Left cardiac atrium (tissue), 4 donors: Measurements from ENCODE around the gene ADAMTS16. TPM values are rescaled to one million over a fixed set of nuclear protein-coding genes. Genes with fewer than 3 reads are reported as not detected.
A peak's percentile ranks its signal among the peaks of the same experiment; 100 is the strongest.

ENCODE experiments used
- ATAC-seq, 2 donors: fragments of 200-7000 bp; cut with Tn5 transposase; one replicate each; pipeline ENCODE4 v1.9.1; 2020; ENCODE audit warnings: mild to moderate bottlenecking in 2 of 2, moderate library complexity in 2 of 2
- DNase-seq: peaks from one replicate; pipeline ENCODE4 v3.0.0-alpha.2; 2020
- intact Hi-C, 2 donors: fragments of 100-400 bp; cut with DNase I; formaldehyde crosslinking; loops; one replicate each; pipeline versions ENCODE4 v1.14.1 to v1.15.1; 2022 to 2023
- total RNA-seq, 2 donors: library from RNA; stranded (reverse); fragmentation: NEBNext Ultra II Directional; extraction: Animal tissue kit (Norgen Biotek cat#: 25700); gene quantifications; one replicate each; pipeline ENCODE4 v1.2.1, GENCODE V29; 2021
- donor health status: DM: no; HTN: yes; CAD: no.
- donor health status: DM: no; HTN: yes; CAD: no; lungs with severe emphysema.
- donor health status: DM: yes; HTN: yes; CAD: no.
- donor health status: Dilated cardiomyopathy.

Gene ADAMTS16
- total RNA-seq, 2 donors from 2014 or later = 0.27 TPM; not detected in 1

DNA sequence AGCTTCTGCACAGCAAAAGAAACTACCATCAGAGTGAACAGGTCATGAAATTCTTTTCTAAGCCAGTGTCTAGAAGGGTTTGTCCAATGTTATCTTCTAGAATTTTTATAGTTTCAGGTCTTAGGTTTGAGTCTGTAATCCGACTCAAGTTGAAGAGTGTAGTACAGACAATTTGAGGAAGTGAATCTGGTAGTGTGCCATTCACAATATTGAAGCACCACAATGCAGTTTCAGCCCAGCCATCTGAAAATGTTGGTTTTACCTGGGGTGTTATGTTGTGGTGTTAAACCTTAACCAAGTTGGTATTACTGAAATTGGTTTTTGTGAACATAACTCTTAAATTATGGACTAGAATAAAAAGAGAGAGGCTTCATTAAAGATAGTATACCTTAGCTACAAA, 77.2 kb downstream of the ADAMTS16 start:
- intact Hi-C loops = no loop called here
- ATAC-seq = no peak
- DNase-seq = no peak

DNA sequence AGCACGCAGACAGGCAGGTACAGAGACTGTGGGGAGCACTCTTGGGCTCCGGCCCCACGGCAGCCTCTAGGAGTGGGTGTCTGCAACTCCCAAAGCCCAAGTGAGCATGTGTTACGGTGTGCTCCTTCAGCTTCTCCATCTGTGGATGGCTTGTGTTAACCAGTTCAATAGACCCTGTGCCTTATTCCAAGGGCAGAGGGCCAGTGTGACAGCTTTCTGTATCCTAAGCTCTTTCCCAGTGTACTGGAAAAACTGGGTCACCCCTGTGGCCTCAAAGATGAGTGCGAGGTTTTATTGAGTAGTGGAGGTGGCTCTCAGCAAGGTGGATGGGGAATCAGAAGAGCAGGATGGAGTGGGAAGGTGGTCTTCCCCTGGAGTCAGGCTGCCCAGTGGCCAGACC, 78.3 kb downstream of the ADAMTS16 start:
- ATAC-seq (no peak), DNase-seq (no peak)
- intact Hi-C loops = no loop called here

DNA sequence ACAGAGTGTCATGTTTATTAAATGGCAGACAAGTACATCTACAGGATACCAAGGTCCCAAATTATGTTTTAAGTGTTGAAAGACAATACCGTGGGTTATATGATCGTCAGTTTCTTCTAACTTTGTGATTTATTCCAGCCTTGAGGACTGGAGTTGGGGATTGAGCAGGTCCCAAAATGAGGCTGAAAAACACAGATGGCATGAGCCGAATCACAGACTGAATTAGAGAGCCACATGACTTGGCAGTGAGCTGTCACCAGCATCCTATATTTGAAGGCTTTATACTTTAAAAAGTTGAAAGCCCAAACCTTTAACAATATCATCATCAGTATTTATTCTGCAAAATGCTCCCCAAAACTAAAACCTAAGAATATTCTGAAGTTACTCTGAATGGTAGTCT, 79.4 kb downstream of the ADAMTS16 start:
- no peak for DNase-seq
- no peak for ATAC-seq
- intact Hi-C loops = no loop called here

DNA sequence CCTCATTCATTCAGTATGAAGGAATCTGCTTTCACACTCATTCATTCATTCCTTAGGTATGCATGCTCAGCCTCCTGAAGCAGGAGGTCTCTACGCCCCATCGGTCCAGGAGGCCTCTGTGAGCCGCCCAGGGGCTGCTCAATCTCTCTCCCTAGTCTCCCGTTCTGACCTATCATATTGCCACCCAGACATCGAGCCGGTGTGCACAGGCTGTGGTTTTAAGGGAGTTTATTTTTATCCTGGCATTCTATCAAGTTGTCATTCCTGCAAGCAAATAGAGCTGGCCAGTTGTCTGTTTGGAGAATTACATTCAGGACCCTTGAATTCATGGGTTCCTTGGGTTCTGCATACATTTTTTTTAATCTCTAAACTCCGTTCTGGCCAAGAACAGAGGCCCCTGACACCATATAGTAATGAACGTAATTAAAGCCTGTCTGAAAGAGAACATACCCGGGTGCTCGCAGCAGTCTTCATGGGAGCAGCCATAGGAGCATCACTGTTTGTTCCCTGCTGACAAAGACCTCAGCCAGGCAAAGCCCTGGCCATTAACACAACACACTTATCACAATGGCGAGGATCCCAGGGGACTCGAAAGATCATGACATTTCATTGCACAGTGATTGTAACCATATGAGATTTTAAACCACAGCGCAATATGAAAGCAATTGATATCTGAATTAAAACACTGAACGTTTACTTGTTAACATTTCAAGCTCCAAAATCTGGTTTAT, 80.9 kb downstream of the ADAMTS16 start:
- intact Hi-C loops = no loop called here
- DNase-seq (no peak), ATAC-seq (no peak)

DNA sequence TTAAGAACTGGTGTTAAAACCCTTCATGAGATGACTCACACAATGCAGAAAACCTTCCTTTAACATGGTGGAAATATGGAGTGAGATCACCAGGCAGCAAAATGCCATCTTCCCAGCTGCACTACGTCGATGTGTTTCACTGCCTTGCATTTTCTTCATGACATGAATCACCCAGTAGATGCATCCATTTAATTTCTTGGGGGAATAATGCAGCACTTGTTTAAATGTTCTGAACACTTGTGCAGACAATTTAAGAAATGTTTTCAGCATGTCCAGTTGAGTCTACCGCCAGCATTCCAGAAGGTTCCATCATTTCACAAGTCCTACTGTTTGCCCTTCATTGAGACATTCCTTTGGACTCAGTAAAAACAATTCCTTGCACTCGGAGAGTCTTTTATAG, 81.6 kb downstream of the ADAMTS16 start:
- intact Hi-C loops = no loop called here
- DNase-seq (no peak), ATAC-seq (no peak)

DNA sequence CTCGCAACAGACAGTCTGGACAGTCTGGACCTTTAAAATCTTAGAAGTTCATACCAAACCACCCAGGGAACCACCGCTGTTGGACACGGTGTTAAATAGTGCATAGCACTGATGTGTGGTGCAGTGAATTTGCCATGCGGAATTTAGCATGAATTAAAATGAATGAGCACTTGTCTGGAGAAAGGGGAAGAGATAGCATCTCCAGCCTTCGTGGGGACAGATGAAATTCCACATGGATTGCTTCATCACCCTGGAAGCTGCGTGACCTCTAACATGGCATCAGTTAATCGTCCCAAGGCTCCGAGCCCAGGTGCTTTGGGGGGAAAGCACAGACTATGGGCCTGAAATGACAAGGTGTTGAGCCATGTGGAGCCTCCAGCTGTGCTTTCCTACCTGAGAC, 91.4 kb downstream of the ADAMTS16 start:
- intact Hi-C loops = no loop called here
- DNase-seq (no peak), ATAC-seq (no peak)

DNA sequence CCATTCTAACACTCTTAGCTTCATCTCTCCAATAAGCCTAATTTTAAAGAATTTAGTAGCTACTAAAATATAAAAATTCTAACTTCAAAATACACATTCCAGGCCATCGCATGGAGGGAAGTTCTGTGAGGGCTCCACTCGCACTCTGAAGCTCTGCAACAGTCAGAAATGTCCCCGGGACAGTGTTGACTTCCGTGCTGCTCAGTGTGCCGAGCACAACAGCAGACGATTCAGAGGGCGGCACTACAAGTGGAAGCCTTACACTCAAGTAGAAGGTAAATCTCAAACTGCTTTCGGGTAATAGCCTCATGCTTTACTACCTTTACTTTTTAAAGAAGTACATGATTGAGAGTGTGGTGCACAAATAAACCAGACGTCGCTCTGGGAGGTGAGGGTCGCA, 94.8 kb downstream of the ADAMTS16 start:
- no peak for ATAC-seq
- no peak for DNase-seq
- intact Hi-C loops = no loop called here

DNA sequence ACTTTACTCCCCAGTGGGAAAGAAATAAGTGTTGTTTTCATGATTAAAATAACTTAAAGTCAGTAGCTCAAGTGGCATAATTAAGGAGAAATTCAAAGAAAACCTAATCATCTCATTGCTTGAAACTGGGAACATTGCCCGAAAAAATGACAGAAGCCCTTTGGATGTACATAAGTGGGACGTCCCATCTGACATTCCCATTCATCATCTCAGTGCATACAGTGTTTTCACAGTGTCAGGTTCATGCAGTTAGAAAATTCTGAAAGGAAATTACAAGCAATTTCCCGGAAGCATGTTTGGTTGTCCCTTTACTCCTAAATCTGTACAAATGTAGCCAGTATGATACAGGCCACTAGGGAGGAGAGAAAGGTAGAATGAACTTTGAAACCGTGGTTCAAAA, 95.6 kb downstream of the ADAMTS16 start:
- DNase-seq (no peak), ATAC-seq (peak in 1 of 2 donors; percentile 22)
- intact Hi-C loops = no loop called here

DNA sequence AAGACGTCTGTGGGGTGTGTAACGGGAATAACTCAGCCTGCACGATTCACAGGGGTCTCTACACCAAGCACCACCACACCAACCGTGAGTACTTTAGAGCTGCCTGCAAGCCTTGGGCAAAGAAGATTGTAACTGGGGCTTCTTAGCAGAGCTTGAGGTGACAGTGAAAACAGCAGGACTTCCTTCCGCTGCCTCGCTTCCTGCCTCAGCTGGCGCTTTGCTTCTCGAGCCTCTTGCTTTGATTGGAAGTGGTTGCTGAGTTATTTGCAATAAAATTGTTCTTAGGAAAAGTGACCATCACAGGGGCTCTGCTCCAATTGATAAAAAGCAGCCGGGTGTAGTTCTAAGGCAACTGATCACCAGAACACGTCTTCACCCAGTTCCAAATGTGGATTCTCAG, 99.1 kb downstream of the ADAMTS16 start:
- no peak for ATAC-seq
- intact Hi-C loops = no loop called here
- no peak for DNase-seq

DNA sequence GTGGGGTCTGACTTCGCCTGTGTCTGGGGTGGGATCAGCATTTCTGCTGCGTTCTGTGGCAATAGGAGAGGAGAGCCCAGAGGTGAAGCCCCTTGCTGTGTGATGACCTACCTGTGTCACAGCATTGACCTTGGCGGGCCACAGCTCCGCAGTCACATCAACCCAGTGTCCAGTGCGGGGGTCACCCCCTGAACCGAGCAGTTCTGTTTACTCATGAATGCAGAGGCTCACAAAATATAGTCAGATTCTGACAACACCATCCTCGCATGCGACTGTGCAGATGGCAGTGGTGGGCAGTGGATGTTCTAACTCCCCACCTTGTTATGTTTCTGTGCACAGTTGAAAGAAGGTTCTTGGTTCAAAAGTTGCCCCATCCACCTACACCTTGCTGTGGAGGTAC, 100.1 kb downstream of the ADAMTS16 start:
- ATAC-seq = no peak
- intact Hi-C loops = no loop called here
- no peak for DNase-seq

DNA sequence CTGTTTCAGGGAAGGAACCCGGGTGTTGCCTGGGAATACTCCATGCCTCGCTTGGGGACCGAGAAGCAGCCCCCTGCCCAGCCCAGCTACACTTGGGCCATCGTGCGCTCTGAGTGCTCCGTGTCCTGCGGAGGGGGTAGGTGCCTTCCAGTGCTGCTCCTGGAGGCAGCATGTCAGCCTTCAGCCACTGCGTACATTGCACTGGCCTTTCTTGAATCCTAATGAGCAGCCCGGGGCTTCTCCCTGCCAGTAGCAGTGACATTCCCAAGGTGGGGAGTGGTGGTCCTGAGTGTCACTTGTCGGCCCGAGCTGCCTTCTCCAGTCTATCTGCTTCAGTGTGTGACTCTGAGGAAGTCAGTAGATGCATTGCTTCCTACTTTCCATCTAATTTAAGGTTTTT, 101.9 kb downstream of the ADAMTS16 start:
- intact Hi-C loops = no loop called here
- DNase-seq = no peak
- ATAC-seq = no peak

DNA sequence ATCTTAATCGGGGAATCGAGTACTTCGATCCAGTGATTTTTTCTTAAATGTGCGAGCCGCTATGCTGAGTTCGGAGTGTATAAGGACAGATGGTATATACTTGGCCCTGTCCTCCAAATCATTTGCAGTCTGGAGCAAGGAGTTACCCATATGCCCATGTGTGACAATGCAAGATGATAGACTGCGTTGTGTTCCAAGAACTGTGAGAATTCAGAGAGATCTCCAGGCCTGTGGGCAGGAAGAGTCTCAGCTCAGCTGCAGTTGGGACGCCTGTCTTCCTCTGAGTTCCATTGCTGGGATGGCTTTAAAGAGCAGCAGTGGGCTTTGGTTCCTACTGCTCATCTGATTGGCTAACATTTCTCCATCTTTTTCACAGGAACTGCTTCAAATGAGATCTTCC, 106.6 kb downstream of the ADAMTS16 start:
- intact Hi-C loops = no loop called here
- DNase-seq (no peak), ATAC-seq (no peak)

DNA sequence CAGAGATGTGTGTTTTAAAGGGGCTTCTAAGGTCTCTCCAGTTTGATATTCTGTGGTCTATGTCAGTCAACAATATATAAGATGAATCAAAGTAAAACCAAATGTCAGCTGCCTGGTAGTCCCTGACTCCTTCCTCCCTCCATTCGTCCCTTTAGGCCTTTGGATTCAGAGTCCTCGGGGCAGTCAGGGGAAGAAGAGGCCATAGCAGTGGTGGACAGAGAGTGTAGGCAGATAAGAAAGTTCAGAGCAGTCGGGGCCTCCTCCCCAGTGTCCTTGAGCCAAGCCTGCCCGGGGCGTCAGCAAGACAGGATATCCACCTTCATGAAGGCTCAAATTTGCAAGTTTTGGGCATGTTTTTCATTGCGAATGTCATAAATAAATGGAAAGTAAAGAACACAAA, 110.6 kb downstream of the ADAMTS16 start:
- DNase-seq = no peak
- no peak for ATAC-seq
- intact Hi-C loops = no loop called here

DNA sequence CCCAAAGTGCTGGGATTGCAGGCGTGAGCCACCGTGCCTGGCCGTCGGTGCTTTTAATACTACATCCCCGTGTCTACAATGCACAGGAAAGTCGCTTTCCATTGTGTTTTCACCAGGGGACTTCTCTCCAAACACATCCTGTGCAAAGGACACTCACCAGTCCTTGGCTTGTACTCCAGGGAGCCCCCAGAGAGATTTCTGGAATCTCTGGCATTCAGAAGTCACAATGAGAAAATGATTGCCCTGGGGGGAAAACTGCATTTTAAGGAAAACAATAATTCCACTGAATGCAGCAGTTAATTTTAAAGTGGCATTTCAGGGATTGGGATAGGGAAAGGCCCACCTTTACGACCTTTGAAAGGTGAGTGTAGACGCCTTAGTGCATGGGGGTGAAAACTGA, 112.0 kb downstream of the ADAMTS16 start:
- ATAC-seq = no peak
- intact Hi-C loops = no loop called here

DNA sequence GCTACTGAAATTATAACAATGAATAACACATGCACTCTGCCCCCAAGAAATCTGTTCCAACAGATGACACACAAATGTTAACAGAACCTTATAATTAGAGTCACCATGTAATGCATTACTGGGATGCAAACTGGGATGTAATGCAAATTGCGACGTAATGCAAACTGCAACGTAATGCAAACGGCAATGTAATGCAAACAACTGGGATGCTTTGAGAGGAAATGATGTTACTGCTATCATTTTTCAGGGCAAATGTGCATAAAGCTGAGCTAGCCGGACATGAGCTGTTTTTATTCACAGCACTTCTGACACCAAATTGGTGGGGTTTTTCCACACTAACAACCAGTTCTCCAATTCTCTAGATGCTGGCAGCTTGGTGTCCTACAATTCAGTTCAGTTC, 117.2 kb downstream of the ADAMTS16 start:
- DNase-seq (no peak), ATAC-seq (no peak)
- intact Hi-C loops = no loop called here

More for the DNA sequence above, 112.0 kb downstream of the ADAMTS16 start:
- DNase-seq = no peak

DNA sequence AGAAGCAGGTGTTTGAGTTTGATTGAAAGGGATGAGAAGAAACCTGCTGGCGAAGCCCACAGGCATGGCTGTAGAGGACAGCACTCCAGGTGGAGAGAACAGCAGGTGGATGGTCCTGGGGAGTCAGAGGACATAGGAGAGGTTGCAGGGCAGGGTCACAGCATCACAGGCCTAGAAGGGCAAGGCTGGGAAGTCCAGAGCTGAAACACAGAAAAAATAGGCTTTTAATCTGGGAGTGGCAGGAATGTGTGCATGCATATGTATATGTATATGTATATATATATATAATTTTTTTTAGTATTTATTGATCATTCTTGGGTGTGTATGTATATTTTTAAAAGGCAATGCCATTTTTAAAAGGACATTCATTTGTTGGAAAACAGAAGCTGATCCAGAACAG, 118.4 kb downstream of the ADAMTS16 start:
- DNase-seq (no peak), ATAC-seq (no peak)
- intact Hi-C loops = no loop called here

DNA sequence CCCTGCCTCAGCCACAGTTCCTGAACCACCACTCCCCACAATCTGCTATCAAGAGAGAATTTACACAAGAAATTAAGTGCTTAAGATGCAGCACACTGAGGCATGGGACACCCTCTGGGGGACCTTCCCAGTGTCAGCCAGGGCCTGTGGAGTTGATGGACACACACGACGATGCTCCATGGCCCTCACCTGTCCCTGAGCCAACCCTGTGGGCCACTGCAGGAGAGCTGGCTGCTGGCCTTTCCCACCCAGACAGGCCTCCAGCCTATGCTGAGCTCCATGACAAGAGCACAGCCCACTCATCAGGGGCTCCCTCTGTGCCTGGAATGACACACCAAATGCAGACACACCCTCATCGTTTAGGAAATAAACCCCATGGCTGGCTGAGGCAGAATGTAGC, 124.6 kb downstream of the ADAMTS16 start:
- intact Hi-C loops = no loop called here
- ATAC-seq = no peak
- DNase-seq = no peak

DNA sequence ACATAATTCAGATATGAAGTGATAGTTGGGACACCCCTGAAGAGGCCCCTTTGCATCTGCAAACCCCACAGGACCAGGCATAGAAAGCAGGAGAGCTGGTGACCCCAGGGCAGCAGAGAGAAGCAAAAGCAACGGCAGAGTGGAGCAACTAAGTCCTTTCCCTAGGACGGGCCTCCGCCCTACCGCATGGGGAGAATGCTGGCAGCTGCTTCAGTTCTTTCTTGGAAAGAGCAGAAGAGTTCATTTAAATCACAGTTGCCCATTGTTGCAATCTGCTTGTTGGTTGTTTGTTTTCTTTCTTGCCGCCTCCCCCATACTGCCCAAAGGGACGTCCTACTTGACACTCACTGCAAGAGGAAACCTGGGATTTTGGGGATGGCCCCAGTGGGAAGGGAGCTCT, 126.2 kb downstream of the ADAMTS16 start:
- intact Hi-C loops = no loop called here
- ATAC-seq (no peak), DNase-seq (no peak)

DNA sequence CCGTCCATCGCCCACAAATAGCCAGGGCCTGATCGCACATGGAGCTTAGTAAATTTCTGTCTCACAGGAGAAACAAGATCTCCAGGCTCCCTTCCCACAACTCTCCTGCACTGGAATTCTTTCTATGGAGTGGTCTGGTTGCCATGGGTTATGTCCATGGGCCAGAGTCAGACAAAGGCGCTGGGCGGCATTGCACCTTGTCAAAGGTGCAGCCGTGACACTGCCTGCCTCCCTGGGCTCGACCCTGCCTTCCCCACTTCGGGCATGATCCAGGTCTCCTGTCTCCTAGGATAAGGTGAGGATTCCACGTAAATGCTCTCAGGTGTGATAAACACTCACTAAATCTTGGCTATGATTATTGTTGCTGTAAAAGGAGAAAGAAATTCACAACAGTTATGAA, 130.0 kb downstream of the ADAMTS16 start:
- intact Hi-C loops = no loop called here
- DNase-seq (no peak), ATAC-seq (no peak)

DNA sequence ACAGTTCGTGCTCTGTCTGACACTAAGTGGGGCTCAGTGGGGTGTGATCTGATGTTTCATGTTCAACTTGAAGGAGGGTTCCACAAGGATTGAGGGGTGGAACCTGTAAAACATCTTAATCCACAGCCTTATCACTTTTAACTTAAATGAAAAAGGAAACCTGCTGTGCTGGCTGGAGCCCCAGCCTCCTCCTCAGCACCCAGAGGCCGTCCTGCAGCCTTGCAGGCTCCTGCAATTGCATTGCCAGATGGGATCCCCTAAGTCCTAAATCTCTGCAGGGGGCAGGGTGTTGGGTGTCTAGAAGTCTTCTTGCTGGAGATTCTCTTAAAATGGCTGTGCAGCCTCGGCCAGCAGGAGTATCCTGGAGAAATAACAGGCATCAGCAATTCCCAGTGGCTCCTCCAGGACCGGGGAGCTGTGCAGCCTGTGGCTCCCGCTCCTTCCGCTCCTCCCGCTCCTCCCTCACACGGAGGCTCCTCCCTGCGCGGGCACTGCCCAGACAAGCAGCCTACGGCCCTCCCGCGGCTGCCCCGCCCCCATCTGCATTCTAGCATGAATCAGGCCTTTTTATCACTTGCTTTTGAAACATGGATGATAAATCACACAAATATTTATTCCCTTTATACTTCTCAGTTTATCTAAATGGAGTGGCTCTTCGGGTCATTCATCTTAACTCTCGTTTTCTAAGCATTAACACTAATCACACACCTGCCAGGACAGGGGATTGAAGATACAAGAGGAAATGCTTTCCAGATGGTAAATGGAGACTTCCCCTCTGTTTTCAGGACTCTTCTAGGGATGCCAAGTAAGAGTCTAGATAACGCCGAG, 131.0 kb downstream of the ADAMTS16 start:
- DNase-seq (peak; percentile 81), ATAC-seq (peak; percentile 96 to 98)
- intact Hi-C loops = no loop called here

DNA sequence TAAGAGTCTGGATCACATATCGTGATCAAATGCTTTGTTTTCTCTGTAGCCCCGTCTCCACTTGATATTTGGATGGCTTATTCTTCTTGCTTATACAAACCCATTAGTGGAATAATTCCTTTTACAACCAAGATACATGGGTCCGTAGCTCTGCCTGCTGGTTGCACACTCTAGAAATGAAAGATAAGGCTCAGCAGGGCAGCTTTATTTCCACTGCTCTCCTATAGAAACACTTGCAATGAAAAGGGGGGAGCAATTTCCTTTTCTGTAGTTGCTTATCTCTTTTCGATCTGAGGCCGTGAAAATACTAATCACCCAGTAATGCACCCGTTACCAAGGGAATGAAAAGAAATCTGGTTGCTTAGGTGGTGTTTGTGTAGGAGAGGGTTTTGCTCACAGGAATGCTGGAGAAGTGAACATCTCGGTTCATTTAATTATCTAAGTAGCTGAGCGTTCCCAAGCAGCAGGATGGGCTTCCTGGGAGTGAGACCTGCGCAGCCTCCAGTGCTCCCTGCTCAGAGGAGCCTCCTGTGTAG, 131.7 kb downstream of the ADAMTS16 start:
- intact Hi-C loops = no loop called here
- ATAC-seq (peak in 1 of 2 donors; percentile 71), DNase-seq (no peak)
